Stimulated activated CD4-positive, alpha-beta T cell treated with anti-CD3 and anti-CD28 coated beads, Interleukin-4, amount 100 ng/mL, for 48 hours (primary cell): ENCODE results near the gene RBM45.
"Not testable (repeated sequence)": the region's sequence is repeated elsewhere in the genome, so short reads cannot be mapped to it uniquely, and the experiment has no call there.

Experiments used
- DNase-seq, 2 donors: peaks; one replicate each; pipeline ENCODE4 v3.0.0-alpha.2; 2020; ENCODE audit warnings: low read depth in 2 of 2

RBM45 gene

GRCh38 chr2:178108176-178108575, 4.1 kb upstream of the RBM45 start:
- no peak for DNase-seq

- DNase-seq = no peak
Observed at GRCh38 chr2:178109813-178110212, 2.4 kb upstream of the RBM45 start.

GRCh38 chr2:178110681-178111080, 1.6 kb upstream of the RBM45 start:
- DNase-seq = no peak

GRCh38 chr2:178111743-178112142, 494 bp upstream of the RBM45 start:
- no peak for DNase-seq

- DNase-seq = no peak
Observed at GRCh38 chr2:178114462-178114861, 2.2 kb downstream of the RBM45 start.

- DNase-seq = no peak
Observed at GRCh38 chr2:178115271-178115670, 3.0 kb downstream of the RBM45 start.

GRCh38 chr2:178117725-178118124, 5.5 kb downstream of the RBM45 start:
- DNase-seq = no peak

- no peak for DNase-seq
Observed at GRCh38 chr2:178119179-178119922, 7.1 kb downstream of the RBM45 start.

- no peak for DNase-seq
Observed at GRCh38 chr2:178123163-178123562, 10.9 kb downstream of the RBM45 start.

- DNase-seq = no peak
Observed at GRCh38 chr2:178125125-178125524, 12.9 kb downstream of the RBM45 start.

- no peak for DNase-seq
Observed at GRCh38 chr2:178125862-178126261, 13.6 kb downstream of the RBM45 start.

GRCh38 chr2:178128836-178129630, 16.8 kb downstream of the RBM45 start:
- DNase-seq = no peak

GRCh38 chr2:178136321-178137025, 24.2 kb downstream of the RBM45 start:
- no peak for DNase-seq

GRCh38 chr2:178142274-178143065, 30.2 kb downstream of the RBM45 start:
- no peak for DNase-seq

GRCh38 chr2:178143481-178143880, 31.2 kb downstream of the RBM45 start:
- no peak for DNase-seq

GRCh38 chr2:178152033-178152432, 39.8 kb downstream of the RBM45 start:
- DNase-seq = no peak

- DNase-seq = no peak
Observed at GRCh38 chr2:178152542-178152941, 40.3 kb downstream of the RBM45 start.

- no peak for DNase-seq
Observed at GRCh38 chr2:178152977-178153376, 40.7 kb downstream of the RBM45 start.

GRCh38 chr2:178153878-178154277, 41.6 kb downstream of the RBM45 start:
- DNase-seq = not testable (repeated sequence)

GRCh38 chr2:178155524-178155923, 43.3 kb downstream of the RBM45 start:
- DNase-seq = no peak

GRCh38 chr2:178157574-178157973, 45.3 kb downstream of the RBM45 start:
- DNase-seq = no peak

GRCh38 chr2:178159966-178160365, 47.7 kb downstream of the RBM45 start:
- no peak for DNase-seq
